HepG2 (cell line): ENCODE measurements around the gene TAPBP. TPM values are rescaled to one million over a fixed set of nuclear protein-coding genes. Genes with fewer than 3 reads are reported as not detected.
A peak's percentile ranks its signal among the peaks of the same experiment; 100 is the strongest.

Experiments used
- DMAP1 ChIP-seq: IDR thresholded peaks from 2 replicates; pipeline ENCODE4 v1.6.1; 2016
- GATAD1 ChIP-seq: IDR thresholded peaks from 2 replicates; pipeline ENCODE4 v1.6.1; 2016; ENCODE audit warnings: missing genetic modification reagents, missing compliant biosample characterization
- HHEX ChIP-seq: IDR thresholded peaks from 2 replicates; pipeline ENCODE4 v1.6.1; 2016; ENCODE audit warnings: control low read depth
- LCORL ChIP-seq, 2 experiments: fragments of 450-650 bp in 1 of 2; sonication (generic) in 1 of 2; formaldehyde crosslinking in 1 of 2; IDR thresholded peaks; 2 replicates each; pipeline versions ENCODE4 v1.5.0 to v1.6.1; 2017 to 2020; ENCODE audit warnings: antibody characterized with exemption in 1 of 2, missing genetic modification reagents in 1 of 2
- MAFG ChIP-seq: sonication (generic); formaldehyde crosslinking; IDR thresholded peaks from 2 replicates; pipeline ENCODE4 v1.5.1; 2020; ENCODE audit warnings: mild to moderate bottlenecking, missing genetic modification reagents
- MTF1 ChIP-seq: sonication (generic); formaldehyde crosslinking; IDR thresholded peaks from 2 replicates; pipeline ENCODE4 v1.5.0; 2020; ENCODE audit warnings: missing genetic modification reagents
- NCOA5 ChIP-seq: sonication (generic); formaldehyde crosslinking; IDR thresholded peaks from 2 replicates; pipeline ENCODE4 v1.4.0; 2020; ENCODE audit warnings: missing genetic modification reagents
- NFKB2 ChIP-seq: sonication (generic); formaldehyde crosslinking; IDR thresholded peaks from 2 replicates; pipeline ENCODE4 v1.4.0; 2020; ENCODE audit warnings: missing genetic modification reagents, borderline replicate concordance
- PAX8 ChIP-seq: sonication (generic); formaldehyde crosslinking; IDR thresholded peaks from 2 replicates; pipeline ENCODE4 v1.8.0; 2022; ENCODE audit warnings: mild to moderate bottlenecking, missing genetic modification reagents, borderline replicate concordance
- RBFOX2 ChIP-seq: fragments of 200-400 bp; formaldehyde crosslinking; IDR thresholded peaks from 2 replicates; pipeline ENCODE4 v1.6.1; 2017; ENCODE audit warnings: low read depth, mild to moderate bottlenecking, low read length
- ZBTB38 ChIP-seq: sonication (generic); formaldehyde crosslinking; IDR thresholded peaks from 2 replicates; pipeline ENCODE4 v1.5.1; 2020; ENCODE audit warnings: mild to moderate bottlenecking, missing genetic modification reagents
- ZFP36 ChIP-seq: fragments of 150-350 bp; IDR thresholded peaks from 2 replicates; pipeline ENCODE4 v1.6.1; 2018; ENCODE audit warnings: borderline replicate concordance, low read length, low read depth; ENCODE audit not compliant: partially characterized antibody
- ZNF337 ChIP-seq: sonication (generic); formaldehyde crosslinking; IDR thresholded peaks from 2 replicates; pipeline ENCODE4 v1.5.1; 2020; ENCODE audit warnings: missing genetic modification reagents, low read depth, mild to moderate bottlenecking, borderline replicate concordance
- ZNF510 ChIP-seq: sonication (generic); formaldehyde crosslinking; IDR thresholded peaks from 2 replicates; pipeline ENCODE4 v1.4.0; 2020; ENCODE audit warnings: low read depth, mild to moderate bottlenecking, missing genetic modification reagents
- ZNF547 ChIP-seq: sonication (generic); formaldehyde crosslinking; IDR thresholded peaks from 2 replicates; pipeline ENCODE4 v1.5.1; 2020; ENCODE audit warnings: mild to moderate bottlenecking, missing genetic modification reagents
- ZNF678 ChIP-seq: sonication (generic); formaldehyde crosslinking; IDR thresholded peaks from 2 replicates; pipeline ENCODE4 v1.4.0; 2020; ENCODE audit warnings: mild to moderate bottlenecking, missing genetic modification reagents
- ZNF746 ChIP-seq: sonication (generic); formaldehyde crosslinking; IDR thresholded peaks from 2 replicates; pipeline ENCODE4 v1.8.0; 2022; ENCODE audit warnings: mild to moderate bottlenecking, missing genetic modification reagents
- polyA plus RNA-seq, 8 experiments: library from polyadenylated mRNA; depleted of rRNA in 3 of 8; stranded (reverse) in 7 of 8; unstranded in 1 of 8; fragments of >200 nt; fragmentation: Illumina TruSeq in 4 of 8; extraction: Trizol in 4 of 8; gene quantifications; 2 replicates each; pipeline versions ENCODE4 v1.2.1 to v1.2.3, GENCODE V29; 2011 to 2016; ENCODE audit warnings: low read depth in 4 of 8, missing spikeins in 1 of 8, mixed read lengths in 1 of 8; ENCODE audit not compliant: insufficient read depth in 1 of 8
- total RNA-seq, 5 experiments: library from RNA; depleted of rRNA; stranded (reverse); fragments of >200 nt; fragmentation: Illumina TruSeq; extraction: Trizol; gene quantifications; 2 replicates each; pipeline ENCODE4 v1.2.3, GENCODE V29; 2016; ENCODE audit warnings: low read depth in 1 of 5
- TF ChIP-seq, protein P1 (sequence below): sonication (generic); formaldehyde crosslinking; IDR thresholded peaks from 2 replicates; pipeline ENCODE4 v1.4.0; 2020; ENCODE audit warnings: missing genetic modification reagents
- TF ChIP-seq, protein P2 (sequence below): sonication (generic); formaldehyde crosslinking; IDR thresholded peaks from 2 replicates; pipeline ENCODE4 v1.8.0; 2022; ENCODE audit warnings: missing genetic modification reagents, mild to moderate bottlenecking, borderline replicate concordance
- TF ChIP-seq, protein P3 (sequence below): sonication (generic); formaldehyde crosslinking; IDR thresholded peaks from 2 replicates; pipeline ENCODE4 v1.4.0; 2020; ENCODE audit warnings: missing genetic modification reagents, borderline replicate concordance

Gene TAPBP
- total and polyA plus RNA-seq, 2 of the 13 experiments (the other 11 are each of a cell fraction or from before 2014, with no cell fraction given) = 27.4 to 32.3 TPM

DNA sequence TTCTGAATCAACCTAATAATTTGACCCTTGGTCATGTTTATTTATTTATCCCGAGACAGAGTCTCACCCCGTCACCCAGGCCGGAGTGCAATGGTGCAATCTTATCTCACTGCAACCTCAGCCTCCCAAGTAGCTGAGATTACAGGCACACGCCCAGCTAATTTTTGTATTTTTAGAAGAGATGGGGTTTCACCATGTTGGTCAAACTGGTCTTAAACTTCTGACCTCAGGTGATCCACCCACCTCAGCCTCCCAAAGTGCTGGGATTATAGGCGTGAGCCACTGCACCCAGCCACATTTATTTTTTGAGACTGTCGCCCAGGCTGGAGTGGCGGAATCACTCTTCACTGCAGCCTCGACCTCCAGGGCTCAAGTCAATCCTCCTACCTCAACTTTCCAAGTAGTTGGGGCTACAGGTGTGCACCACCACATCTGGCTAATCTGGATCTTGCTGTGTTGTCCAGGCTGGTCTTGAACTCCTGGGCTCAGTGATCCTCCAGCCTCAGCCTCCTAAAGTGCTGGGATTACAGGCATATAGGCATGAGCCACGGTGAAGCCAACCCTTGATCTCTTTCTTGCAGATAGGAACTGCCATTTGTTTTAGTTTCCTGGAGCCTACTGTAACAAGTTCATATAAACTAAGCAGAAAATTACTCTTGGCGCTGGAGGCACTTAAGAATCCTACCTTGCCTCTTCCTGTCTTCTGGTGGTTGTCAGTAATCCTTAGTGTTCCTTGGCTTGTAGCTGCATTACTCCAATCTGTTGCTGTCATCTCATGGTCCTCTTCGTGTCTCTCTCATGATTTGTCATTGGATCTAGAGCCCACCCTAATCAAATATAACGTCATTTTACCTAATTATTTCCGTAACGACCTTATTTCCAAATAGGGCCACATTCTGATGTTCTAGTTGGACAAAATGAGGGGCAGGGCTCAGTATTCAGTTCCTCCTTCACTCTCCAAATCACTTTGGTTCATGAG, 39.7 kb downstream of the TAPBP start (continued):
- TF ChIP-seq, protein P1, sequence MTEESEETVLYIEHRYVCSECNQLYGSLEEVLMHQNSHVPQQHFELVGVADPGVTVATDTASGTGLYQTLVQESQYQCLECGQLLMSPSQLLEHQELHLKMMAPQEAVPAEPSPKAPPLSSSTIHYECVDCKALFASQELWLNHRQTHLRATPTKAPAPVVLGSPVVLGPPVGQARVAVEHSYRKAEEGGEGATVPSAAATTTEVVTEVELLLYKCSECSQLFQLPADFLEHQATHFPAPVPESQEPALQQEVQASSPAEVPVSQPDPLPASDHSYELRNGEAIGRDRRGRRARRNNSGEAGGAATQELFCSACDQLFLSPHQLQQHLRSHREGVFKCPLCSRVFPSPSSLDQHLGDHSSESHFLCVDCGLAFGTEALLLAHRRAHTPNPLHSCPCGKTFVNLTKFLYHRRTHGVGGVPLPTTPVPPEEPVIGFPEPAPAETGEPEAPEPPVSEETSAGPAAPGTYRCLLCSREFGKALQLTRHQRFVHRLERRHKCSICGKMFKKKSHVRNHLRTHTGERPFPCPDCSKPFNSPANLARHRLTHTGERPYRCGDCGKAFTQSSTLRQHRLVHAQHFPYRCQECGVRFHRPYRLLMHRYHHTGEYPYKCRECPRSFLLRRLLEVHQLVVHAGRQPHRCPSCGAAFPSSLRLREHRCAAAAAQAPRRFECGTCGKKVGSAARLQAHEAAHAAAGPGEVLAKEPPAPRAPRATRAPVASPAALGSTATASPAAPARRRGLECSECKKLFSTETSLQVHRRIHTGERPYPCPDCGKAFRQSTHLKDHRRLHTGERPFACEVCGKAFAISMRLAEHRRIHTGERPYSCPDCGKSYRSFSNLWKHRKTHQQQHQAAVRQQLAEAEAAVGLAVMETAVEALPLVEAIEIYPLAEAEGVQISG (CRISPR knock-in tag) = no peak; the same call in 1 of the 2 replicates
- TF ChIP-seq DMAP1 (CRISPR knock-in tag) (0 out of 2 replicates have a peak, but pooled peaks have one; percentile 30), ZNF337 (CRISPR knock-in tag) (no peak), ZNF746 (CRISPR knock-in tag) (no peak), RBFOX2 (peak; percentile 60; the same call in 1 of the 2 replicates), NCOA5 (no peak), LCORL (IDR thresholded peaks at IDR 0.05) (no peak), LCORL (CRISPR knock-in tag; IDR thresholded peaks at IDR 0.05) (0 out of 2 replicates have a peak, but pooled peaks have one; percentile 31), MTF1 (CRISPR knock-in tag) (no peak), MAFG (CRISPR knock-in tag) (no peak), ZFP36 (no peak), PAX8 (CRISPR knock-in tag) (no peak), ZNF547 (0 out of 2 replicates have a peak, but pooled peaks have one; percentile 27), ZNF510 (CRISPR knock-in tag) (no peak), ZBTB38 (peak; percentile 49; the same call in 1 of the 2 replicates), HHEX (CRISPR knock-in tag) (no peak), ZNF678 (CRISPR knock-in tag) (no peak), GATAD1 (CRISPR knock-in tag) (0 out of 2 replicates have a peak, but pooled peaks have one; percentile 9), NFKB2 (CRISPR knock-in tag) (no peak)
- TF ChIP-seq, protein P2, sequence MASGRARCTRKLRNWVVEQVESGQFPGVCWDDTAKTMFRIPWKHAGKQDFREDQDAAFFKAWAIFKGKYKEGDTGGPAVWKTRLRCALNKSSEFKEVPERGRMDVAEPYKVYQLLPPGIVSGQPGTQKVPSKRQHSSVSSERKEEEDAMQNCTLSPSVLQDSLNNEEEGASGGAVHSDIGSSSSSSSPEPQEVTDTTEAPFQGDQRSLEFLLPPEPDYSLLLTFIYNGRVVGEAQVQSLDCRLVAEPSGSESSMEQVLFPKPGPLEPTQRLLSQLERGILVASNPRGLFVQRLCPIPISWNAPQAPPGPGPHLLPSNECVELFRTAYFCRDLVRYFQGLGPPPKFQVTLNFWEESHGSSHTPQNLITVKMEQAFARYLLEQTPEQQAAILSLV (CRISPR knock-in tag) = no peak
- TF ChIP-seq, protein P3, sequence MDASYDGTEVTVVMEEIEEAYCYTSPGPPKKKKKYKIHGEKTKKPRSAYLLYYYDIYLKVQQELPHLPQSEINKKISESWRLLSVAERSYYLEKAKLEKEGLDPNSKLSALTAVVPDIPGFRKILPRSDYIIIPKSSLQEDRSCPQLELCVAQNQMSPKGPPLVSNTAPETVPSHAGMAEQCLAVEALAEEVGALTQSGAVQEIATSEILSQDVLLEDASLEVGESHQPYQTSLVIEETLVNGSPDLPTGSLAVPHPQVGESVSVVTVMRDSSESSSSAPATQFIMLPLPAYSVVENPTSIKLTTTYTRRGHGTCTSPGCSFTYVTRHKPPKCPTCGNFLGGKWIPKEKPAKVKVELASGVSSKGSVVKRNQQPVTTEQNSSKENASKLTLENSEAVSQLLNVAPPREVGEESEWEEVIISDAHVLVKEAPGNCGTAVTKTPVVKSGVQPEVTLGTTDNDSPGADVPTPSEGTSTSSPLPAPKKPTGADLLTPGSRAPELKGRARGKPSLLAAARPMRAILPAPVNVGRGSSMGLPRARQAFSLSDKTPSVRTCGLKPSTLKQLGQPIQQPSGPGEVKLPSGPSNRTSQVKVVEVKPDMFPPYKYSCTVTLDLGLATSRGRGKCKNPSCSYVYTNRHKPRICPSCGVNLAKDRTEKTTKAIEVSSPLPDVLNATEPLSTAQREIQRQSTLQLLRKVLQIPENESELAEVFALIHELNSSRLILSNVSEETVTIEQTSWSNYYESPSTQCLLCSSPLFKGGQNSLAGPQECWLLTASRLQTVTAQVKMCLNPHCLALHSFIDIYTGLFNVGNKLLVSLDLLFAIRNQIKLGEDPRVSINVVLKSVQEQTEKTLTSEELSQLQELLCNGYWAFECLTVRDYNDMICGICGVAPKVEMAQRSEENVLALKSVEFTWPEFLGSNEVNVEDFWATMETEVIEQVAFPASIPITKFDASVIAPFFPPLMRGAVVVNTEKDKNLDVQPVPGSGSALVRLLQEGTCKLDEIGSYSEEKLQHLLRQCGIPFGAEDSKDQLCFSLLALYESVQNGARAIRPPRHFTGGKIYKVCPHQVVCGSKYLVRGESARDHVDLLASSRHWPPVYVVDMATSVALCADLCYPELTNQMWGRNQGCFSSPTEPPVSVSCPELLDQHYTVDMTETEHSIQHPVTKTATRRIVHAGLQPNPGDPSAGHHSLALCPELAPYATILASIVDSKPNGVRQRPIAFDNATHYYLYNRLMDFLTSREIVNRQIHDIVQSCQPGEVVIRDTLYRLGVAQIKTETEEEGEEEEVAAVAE (CRISPR knock-in tag) = peak; percentile 38; the same call in 1 of the 2 replicates
